SHP77 treated with DMSO at 0.1 percent for 48 hours (cell line): ENCODE results near the gene TOM1L2.

ENCODE experiments used
- DNase-seq: peaks from one replicate; lab custom pipeline; 2025; lab: John Stamatoyannopoulos, UW

TOM1L2 gene

GRCh38 chr17:17835415-17836249 is 136.6 kb downstream of the TOM1L2 start:
- no peak for DNase-seq

- DNase-seq = no peak
These were observed 137.2 kb downstream of the TOM1L2 start for GRCh38 chr17:17834974-17835373.

- DNase-seq = no peak
These were observed 138.4 kb downstream of the TOM1L2 start for GRCh38 chr17:17833658-17834357.

GRCh38 chr17:17832032-17832363 is 140.2 kb downstream of the TOM1L2 start:
- DNase-seq = no peak

GRCh38 chr17:17831208-17832031 is 140.8 kb downstream of the TOM1L2 start:
- no peak for DNase-seq

GRCh38 chr17:17830740-17831207 is 141.4 kb downstream of the TOM1L2 start:
- no peak for DNase-seq

GRCh38 chr17:17830269-17830567 is 142.0 kb downstream of the TOM1L2 start:
- no peak for DNase-seq

GRCh38 chr17:17827826-17828621 is 144.2 kb downstream of the TOM1L2 start:
- no peak for DNase-seq

GRCh38 chr17:17826942-17827785 is 145.0 kb downstream of the TOM1L2 start:
- DNase-seq = no peak

- DNase-seq = no peak
These were observed 145.9 kb downstream of the TOM1L2 start for GRCh38 chr17:17826342-17826713.

GRCh38 chr17:17824783-17825614 is 147.2 kb downstream of the TOM1L2 start:
- no peak for DNase-seq

- peak; percentile 91 for DNase-seq
These were observed 147.9 kb downstream of the TOM1L2 start for GRCh38 chr17:17824119-17824782.

GRCh38 chr17:17823433-17824118 is 148.6 kb downstream of the TOM1L2 start:
- peak; percentile 91 for DNase-seq

GRCh38 chr17:17822616-17823015 is 149.6 kb downstream of the TOM1L2 start:
- DNase-seq = no peak

- DNase-seq = no peak
These were observed 150.0 kb downstream of the TOM1L2 start for GRCh38 chr17:17822189-17822588.

GRCh38 chr17:17820463-17821158 is 151.6 kb downstream of the TOM1L2 start:
- no peak for DNase-seq

- DNase-seq = no peak
These were observed 152.2 kb downstream of the TOM1L2 start for GRCh38 chr17:17820046-17820445.

GRCh38 chr17:17819561-17819995 is 152.6 kb downstream of the TOM1L2 start:
- DNase-seq = peak; percentile 71
